ENCODE results near the gene PLCL1.
"Not testable (repeated sequence)": the region's sequence is repeated elsewhere in the genome, so short reads cannot be mapped to it uniquely, and the experiment has no call there.

Gene PLCL1

GRCh38 chr2:197810491-197810890, 6.1 kb downstream of the PLCL1 start:
- DNase-seq = no peak

GRCh38 chr2:197813093-197813787, 8.8 kb downstream of the PLCL1 start:
- DNase-seq = no peak

- no peak for DNase-seq
These were observed 10.1 kb downstream of the PLCL1 start for GRCh38 chr2:197814526-197814925.

- DNase-seq = no peak
These were observed 17.3 kb downstream of the PLCL1 start for GRCh38 chr2:197821550-197822289.

GRCh38 chr2:197822333-197822732, 17.9 kb downstream of the PLCL1 start:
- no peak for DNase-seq

GRCh38 chr2:197827618-197828017, 23.2 kb downstream of the PLCL1 start:
- DNase-seq = no peak

GRCh38 chr2:197828464-197829135, 24.2 kb downstream of the PLCL1 start:
- no peak for DNase-seq

- not testable (repeated sequence) for DNase-seq
These were observed 30.4 kb downstream of the PLCL1 start for GRCh38 chr2:197834771-197835170.

- DNase-seq = no peak
These were observed 30.9 kb downstream of the PLCL1 start for GRCh38 chr2:197835293-197835692.

- DNase-seq = no peak
These were observed 33.6 kb downstream of the PLCL1 start for GRCh38 chr2:197838036-197838435.

GRCh38 chr2:197838579-197838978, 34.2 kb downstream of the PLCL1 start:
- DNase-seq = no peak

GRCh38 chr2:197839327-197839726, 34.9 kb downstream of the PLCL1 start:
- no peak for DNase-seq

- no peak for DNase-seq
These were observed 35.5 kb downstream of the PLCL1 start for GRCh38 chr2:197839856-197840255.

GRCh38 chr2:197846128-197846527, 41.7 kb downstream of the PLCL1 start:
- no peak for DNase-seq

GRCh38 chr2:197846777-197847176, 42.4 kb downstream of the PLCL1 start:
- DNase-seq = no peak

GRCh38 chr2:197847651-197848401, 43.4 kb downstream of the PLCL1 start:
- DNase-seq = no peak

GRCh38 chr2:197848602-197849001, 44.2 kb downstream of the PLCL1 start:
- no peak for DNase-seq

- DNase-seq = no peak
These were observed 46.6 kb downstream of the PLCL1 start for GRCh38 chr2:197850882-197851450.

- DNase-seq = no peak
These were observed 47.1 kb downstream of the PLCL1 start for GRCh38 chr2:197851451-197851850.

GRCh38 chr2:197852108-197852507, 47.7 kb downstream of the PLCL1 start:
- DNase-seq = no peak

- no peak for DNase-seq
These were observed 49.2 kb downstream of the PLCL1 start for GRCh38 chr2:197853549-197853948.

GRCh38 chr2:197857476-197858107, 53.2 kb downstream of the PLCL1 start:
- DNase-seq = no peak
